GM23338 (cell line): ENCODE data around the gene EXOC3. TPM values are rescaled to one million over a fixed set of nuclear protein-coding genes. Genes with fewer than 3 reads are reported as not detected.

Source experiments
- ATAC-seq: fragments of 200-7000 bp; cut with Tn5 transposase; 3 replicates; pipeline ENCODE4 v1.9.1; 2020
- DNase-seq: peaks from one replicate; pipeline ENCODE4 v3.0.0-alpha.2; 2015; ENCODE audit warnings: low spot score
- H2AFZ ChIP-seq: fragments of 200-600 bp; sonication (generic); 2 replicates; pipeline ENCODE4 v1.8.0; 2016; ENCODE audit warnings: antibody characterized with exemption, mild to moderate bottlenecking, moderate library complexity
- H3F3A ChIP-seq: fragments of 200-600 bp; sonication (generic); replicated peaks from 2 replicates; pipeline ENCODE4 v1.8.0; 2017; ENCODE audit warnings: antibody characterized with exemption, mixed run types, low read depth
- H3K27ac ChIP-seq: fragments of 200-600 bp; sonication (generic); 2 replicates; pipeline ENCODE4 v1.6.1; 2016; ENCODE audit warnings: low read depth
- H3K27me3 ChIP-seq: fragments of 200-600 bp; sonication (generic); 2 replicates; pipeline ENCODE4 v1.8.0; 2016; ENCODE audit warnings: mild to moderate bottlenecking, mixed run types, moderate library complexity; ENCODE audit not compliant: insufficient read depth
- H3K36me3 ChIP-seq: fragments of 200-600 bp; sonication (generic); 2 replicates; pipeline ENCODE4 v1.8.0; 2016; ENCODE audit warnings: mild to moderate bottlenecking; ENCODE audit not compliant: insufficient read depth
- H3K4me1 ChIP-seq: fragments of 200-600 bp; sonication (generic); 2 replicates; pipeline ENCODE4 v1.8.0; 2016; ENCODE audit warnings: mild to moderate bottlenecking, moderate library complexity; ENCODE audit not compliant: insufficient read depth
- H3K4me2 ChIP-seq: fragments of 200-600 bp; sonication (generic); 2 replicates; pipeline ENCODE4 v1.7.1; 2017; ENCODE audit warnings: mixed run types
- H3K4me3 ChIP-seq: fragments of 200-600 bp; sonication (generic); 2 replicates; pipeline ENCODE4 v1.6.1; 2016; ENCODE audit warnings: mixed run types
- H3K79me2 ChIP-seq: fragments of 200-600 bp; sonication (generic); replicated peaks from 2 replicates; pipeline ENCODE4 v1.8.0; 2017; ENCODE audit warnings: mild to moderate bottlenecking; ENCODE audit not compliant: insufficient read depth
- H3K9me2 ChIP-seq: fragments of 200-600 bp; sonication (generic); 2 replicates; pipeline ENCODE4 v1.8.0; 2017; ENCODE audit not compliant: insufficient read depth
- H4K20me1 ChIP-seq: fragments of 200-600 bp; sonication (generic); replicated peaks from 2 replicates; pipeline ENCODE4 v1.8.0; 2017; ENCODE audit warnings: mild to moderate bottlenecking; ENCODE audit not compliant: insufficient read depth
- H3K27ac Mint-ChIP-seq: 2 replicates; pipeline ENCODE4 v1.8.0; 2020; ENCODE audit warnings: inconsistent platforms, mild to moderate bottlenecking, moderate library complexity, mixed read lengths
- H3K27me3 Mint-ChIP-seq: 3 replicates; pipeline ENCODE4 v1.8.0; 2022; ENCODE audit warnings: low read depth, mild to moderate bottlenecking, moderate library complexity, mixed read lengths, inconsistent platforms; ENCODE audit not compliant: insufficient read depth, poor library complexity
- H3K36me3 Mint-ChIP-seq: 3 replicates; pipeline ENCODE4 v1.8.0; 2021; ENCODE audit warnings: low read depth, mild to moderate bottlenecking, inconsistent platforms, moderate library complexity, mixed read lengths
- H3K4me1 Mint-ChIP-seq: 3 replicates; pipeline ENCODE4 v1.8.0; 2020; ENCODE audit warnings: mild to moderate bottlenecking, inconsistent platforms, mixed read lengths
- H3K4me3 Mint-ChIP-seq: 3 replicates; pipeline ENCODE4 v1.8.0; 2021; ENCODE audit warnings: moderate library complexity, mild to moderate bottlenecking, inconsistent platforms, mixed read lengths
- H3K9me3 Mint-ChIP-seq: 3 replicates; pipeline ENCODE4 v1.8.0; 2020; ENCODE audit warnings: moderate library complexity, mild to moderate bottlenecking, inconsistent platforms, mixed read lengths
- ZNF331 ChIP-seq: fragments of 250-450 bp; sonication (Bioruptor Pico); IDR thresholded peaks from 2 replicates; pipeline ENCODE4 v1.5.0; 2020; ENCODE audit warnings: low read depth, mild to moderate bottlenecking, moderate library complexity
- polyA plus RNA-seq: library from polyadenylated mRNA; unstranded; fragments of >200 nt; fragmentation: Nextera tagmentation; extraction: Ambion mirVana; gene quantifications from 2 replicates; pipeline ENCODE4 v1.2.1, GENCODE V29; 2016
- total RNA-seq: library from RNA; depleted of rRNA; stranded (reverse); fragments of >200 nt; shearing (Covaris generic); gene quantifications from 2 replicates; pipeline ENCODE4 v1.2.3, GENCODE V29; 2014
- TF ChIP-seq, protein P1 (sequence below): fragments of 250-450 bp; sonication (Bioruptor Pico); IDR thresholded peaks from 2 replicates; pipeline ENCODE4 v1.5.0; 2020; ENCODE audit warnings: mild to moderate bottlenecking, moderate library complexity
- TF ChIP-seq, protein P2 (sequence below): IDR thresholded peaks from one replicate; pipeline ENCODE4 v1.6.1; 2018; ENCODE audit warnings: antibody characterized with exemption; ENCODE audit not compliant: unreplicated experiment

EXOC3 gene
- total and polyA plus RNA-seq, 2 experiments from 2014 or later, result 13.4 to 31.6 TPM

DNA sequence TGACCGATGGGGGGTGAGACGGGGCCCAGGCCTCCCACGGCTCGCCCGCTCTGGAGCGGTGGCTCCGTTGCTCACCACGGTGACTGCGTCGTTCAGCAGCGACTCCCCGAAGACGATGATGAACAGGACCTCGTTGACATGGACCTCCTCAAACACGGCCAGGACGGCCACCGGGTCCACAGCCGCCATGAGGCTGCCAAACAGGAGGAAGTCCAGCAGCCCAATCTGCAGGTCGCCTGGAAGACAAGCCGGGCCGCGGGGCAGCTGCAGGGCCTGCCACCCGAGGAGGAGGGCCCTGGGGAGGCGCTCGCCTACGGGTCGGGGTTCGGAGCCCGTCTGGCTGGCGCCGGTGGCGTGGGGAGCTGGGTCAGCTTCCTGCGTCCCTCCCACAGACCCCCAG lies 45.3 kb downstream of the EXOC3 start:
- no peaks in the 10 kb centered on the region for H3K79me2 ChIP-seq
- Mint-ChIP-seq H3K9me3 (no peaks in the 10 kb centered on the region), H3K36me3 (no peaks in the 10 kb centered on the region), H3K4me3 (no peak overlapping the region), H3K4me1 (peaks cover 6% of the 10 kb centered on the region), H3K27me3 (peaks cover 39% of the 10 kb centered on the region), H3K27ac (no peak overlapping the region)
- TF ChIP-seq, protein P1, sequence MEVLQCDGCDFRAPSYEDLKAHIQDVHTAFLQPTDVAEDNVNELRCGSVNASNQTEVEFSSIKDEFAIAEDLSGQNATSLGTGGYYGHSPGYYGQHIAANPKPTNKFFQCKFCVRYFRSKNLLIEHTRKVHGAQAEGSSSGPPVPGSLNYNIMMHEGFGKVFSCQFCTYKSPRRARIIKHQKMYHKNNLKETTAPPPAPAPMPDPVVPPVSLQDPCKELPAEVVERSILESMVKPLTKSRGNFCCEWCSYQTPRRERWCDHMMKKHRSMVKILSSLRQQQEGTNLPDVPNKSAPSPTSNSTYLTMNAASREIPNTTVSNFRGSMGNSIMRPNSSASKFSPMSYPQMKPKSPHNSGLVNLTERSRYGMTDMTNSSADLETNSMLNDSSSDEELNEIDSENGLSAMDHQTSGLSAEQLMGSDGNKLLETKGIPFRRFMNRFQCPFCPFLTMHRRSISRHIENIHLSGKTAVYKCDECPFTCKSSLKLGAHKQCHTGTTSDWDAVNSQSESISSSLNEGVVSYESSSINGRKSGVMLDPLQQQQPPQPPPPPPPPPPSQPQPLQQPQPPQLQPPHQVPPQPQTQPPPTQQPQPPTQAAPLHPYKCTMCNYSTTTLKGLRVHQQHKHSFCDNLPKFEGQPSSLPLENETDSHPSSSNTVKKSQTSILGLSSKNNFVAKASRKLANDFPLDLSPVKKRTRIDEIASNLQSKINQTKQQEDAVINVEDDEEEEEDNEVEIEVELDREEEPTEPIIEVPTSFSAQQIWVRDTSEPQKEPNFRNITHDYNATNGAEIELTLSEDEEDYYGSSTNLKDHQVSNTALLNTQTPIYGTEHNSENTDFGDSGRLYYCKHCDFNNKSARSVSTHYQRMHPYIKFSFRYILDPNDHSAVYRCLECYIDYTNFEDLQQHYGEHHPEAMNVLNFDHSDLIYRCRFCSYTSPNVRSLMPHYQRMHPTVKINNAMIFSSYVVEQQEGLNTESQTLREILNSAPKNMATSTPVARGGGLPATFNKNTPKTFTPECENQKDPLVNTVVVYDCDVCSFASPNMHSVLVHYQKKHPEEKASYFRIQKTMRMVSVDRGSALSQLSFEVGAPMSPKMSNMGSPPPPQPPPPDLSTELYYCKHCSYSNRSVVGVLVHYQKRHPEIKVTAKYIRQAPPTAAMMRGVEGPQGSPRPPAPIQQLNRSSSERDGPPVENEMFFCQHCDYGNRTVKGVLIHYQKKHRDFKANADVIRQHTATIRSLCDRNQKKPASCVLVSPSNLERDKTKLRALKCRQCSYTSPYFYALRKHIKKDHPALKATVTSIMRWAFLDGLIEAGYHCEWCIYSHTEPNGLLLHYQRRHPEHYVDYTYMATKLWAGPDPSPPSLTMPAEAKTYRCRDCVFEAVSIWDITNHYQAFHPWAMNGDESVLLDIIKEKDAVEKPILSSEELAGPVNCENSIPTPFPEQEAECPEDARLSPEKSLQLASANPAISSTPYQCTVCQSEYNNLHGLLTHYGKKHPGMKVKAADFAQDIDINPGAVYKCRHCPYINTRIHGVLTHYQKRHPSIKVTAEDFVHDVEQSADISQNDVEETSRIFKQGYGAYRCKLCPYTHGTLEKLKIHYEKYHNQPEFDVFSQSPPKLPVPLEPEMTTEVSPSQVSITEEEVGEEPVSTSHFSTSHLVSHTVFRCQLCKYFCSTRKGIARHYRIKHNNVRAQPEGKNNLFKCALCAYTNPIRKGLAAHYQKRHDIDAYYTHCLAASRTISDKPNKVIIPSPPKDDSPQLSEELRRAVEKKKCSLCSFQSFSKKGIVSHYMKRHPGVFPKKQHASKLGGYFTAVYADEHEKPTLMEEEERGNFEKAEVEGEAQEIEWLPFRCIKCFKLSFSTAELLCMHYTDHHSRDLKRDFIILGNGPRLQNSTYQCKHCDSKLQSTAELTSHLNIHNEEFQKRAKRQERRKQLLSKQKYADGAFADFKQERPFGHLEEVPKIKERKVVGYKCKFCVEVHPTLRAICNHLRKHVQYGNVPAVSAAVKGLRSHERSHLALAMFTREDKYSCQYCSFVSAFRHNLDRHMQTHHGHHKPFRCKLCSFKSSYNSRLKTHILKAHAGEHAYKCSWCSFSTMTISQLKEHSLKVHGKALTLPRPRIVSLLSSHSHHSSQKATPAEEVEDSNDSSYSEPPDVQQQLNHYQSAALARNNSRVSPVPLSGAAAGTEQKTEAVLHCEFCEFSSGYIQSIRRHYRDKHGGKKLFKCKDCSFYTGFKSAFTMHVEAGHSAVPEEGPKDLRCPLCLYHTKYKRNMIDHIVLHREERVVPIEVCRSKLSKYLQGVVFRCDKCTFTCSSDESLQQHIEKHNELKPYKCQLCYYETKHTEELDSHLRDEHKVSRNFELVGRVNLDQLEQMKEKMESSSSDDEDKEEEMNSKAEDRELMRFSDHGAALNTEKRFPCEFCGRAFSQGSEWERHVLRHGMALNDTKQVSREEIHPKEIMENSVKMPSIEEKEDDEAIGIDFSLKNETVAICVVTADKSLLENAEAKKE (CRISPR knock-in tag), result no peak
- no peaks in the 10 kb centered on the region for H3K9me2 ChIP-seq
- no peaks in the 10 kb centered on the region for H3F3A ChIP-seq
- no peaks in the 10 kb centered on the region for H3K36me3 ChIP-seq
- no peak for ATAC-seq
- H3K4me1 ChIP-seq, result no peaks in the 10 kb centered on the region; the same call in 1 of the 2 replicates
- no peaks in the 10 kb centered on the region for H3K27me3 ChIP-seq
- no peak for DNase-seq
- H3K4me3 ChIP-seq, result no peak overlapping the region
- no peak overlapping the region for H3K4me2 ChIP-seq
- no peaks in the 10 kb centered on the region for H4K20me1 ChIP-seq
- no peak overlapping the region for H2AFZ ChIP-seq
- H3K27ac ChIP-seq, result no peak overlapping the region

DNA sequence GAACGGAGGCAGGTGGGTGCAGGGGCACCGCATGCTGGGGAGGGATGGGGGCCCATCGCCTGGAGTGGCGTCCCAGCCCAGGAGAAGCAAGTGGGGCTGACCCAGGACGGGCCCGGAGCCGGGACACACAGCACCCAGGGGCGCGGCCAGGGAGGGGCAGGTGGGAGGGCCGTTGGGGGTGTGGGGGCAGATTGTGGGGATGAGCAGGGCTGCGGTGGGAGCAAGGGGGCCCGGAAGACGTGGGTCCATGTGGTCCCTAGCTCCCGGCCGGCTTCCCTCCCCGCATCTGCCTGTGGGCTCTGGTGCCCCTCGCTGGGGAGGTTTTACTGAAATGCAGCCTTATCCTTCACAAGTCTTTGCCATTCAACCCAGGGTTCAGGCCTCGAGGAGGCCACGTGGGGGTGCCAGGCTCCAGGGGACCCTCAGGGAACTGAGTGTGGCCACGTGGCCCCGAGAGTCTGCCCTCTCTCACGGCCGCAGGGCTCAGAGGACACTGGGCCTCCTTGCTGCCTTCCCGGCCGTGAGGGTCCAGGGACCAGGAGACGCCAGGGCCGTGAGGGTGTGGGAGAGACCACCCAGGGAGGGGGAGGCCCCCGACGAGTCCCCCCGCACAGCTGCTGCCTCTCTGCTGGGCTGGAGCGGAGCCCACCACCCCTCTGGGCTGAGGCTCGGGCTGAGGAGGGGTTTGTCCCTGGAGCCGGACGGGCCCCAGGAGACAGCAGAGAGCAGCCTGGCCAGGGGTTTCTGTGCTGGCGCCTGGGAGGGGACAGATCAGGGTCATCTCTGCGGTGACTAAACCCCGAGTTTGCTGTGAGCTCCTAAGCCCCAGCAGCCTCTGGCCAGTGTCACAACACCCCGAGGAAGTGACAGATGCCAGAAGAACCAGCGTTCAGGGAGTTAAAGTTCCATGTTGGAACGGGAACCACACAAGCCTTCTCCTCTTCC lies 46.0 kb downstream of the EXOC3 start:
- Mint-ChIP-seq H3K4me3 (no peak overlapping the region), H3K9me3 (no peaks in the 10 kb centered on the region), H3K36me3 (no peaks in the 10 kb centered on the region), H3K4me1 (peaks cover 6% of the 10 kb centered on the region), H3K27ac (no peak overlapping the region), H3K27me3 (peaks cover 46% of the 10 kb centered on the region)
- Histone ChIP-seq H2AFZ (no peak overlapping the region), H3K4me1 (no peaks in the 10 kb centered on the region; the same call in 1 of the 2 replicates), H3K27me3 (no peaks in the 10 kb centered on the region), H3K4me3 (no peak overlapping the region), H3K36me3 (no peaks in the 10 kb centered on the region), H3K4me2 (no peak overlapping the region), H4K20me1 (no peaks in the 10 kb centered on the region), H3F3A (no peaks in the 10 kb centered on the region), H3K79me2 (no peaks in the 10 kb centered on the region), H3K9me2 (no peaks in the 10 kb centered on the region), H3K27ac (no peak overlapping the region)
- ATAC-seq (no peak), DNase-seq (no peak)
- TF ChIP-seq ZNF331 (CRISPR knock-in tag), result no peak
- TF ChIP-seq, protein P2, sequence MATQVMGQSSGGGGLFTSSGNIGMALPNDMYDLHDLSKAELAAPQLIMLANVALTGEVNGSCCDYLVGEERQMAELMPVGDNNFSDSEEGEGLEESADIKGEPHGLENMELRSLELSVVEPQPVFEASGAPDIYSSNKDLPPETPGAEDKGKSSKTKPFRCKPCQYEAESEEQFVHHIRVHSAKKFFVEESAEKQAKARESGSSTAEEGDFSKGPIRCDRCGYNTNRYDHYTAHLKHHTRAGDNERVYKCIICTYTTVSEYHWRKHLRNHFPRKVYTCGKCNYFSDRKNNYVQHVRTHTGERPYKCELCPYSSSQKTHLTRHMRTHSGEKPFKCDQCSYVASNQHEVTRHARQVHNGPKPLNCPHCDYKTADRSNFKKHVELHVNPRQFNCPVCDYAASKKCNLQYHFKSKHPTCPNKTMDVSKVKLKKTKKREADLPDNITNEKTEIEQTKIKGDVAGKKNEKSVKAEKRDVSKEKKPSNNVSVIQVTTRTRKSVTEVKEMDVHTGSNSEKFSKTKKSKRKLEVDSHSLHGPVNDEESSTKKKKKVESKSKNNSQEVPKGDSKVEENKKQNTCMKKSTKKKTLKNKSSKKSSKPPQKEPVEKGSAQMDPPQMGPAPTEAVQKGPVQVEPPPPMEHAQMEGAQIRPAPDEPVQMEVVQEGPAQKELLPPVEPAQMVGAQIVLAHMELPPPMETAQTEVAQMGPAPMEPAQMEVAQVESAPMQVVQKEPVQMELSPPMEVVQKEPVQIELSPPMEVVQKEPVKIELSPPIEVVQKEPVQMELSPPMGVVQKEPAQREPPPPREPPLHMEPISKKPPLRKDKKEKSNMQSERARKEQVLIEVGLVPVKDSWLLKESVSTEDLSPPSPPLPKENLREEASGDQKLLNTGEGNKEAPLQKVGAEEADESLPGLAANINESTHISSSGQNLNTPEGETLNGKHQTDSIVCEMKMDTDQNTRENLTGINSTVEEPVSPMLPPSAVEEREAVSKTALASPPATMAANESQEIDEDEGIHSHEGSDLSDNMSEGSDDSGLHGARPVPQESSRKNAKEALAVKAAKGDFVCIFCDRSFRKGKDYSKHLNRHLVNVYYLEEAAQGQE, result no peak
